A172 (cell line): ENCODE data around the gene PIGH. TPM values are rescaled to one million over a fixed set of nuclear protein-coding genes. Genes with fewer than 3 reads are reported as not detected.
"Not testable (repeated sequence)": the region's sequence is repeated elsewhere in the genome, so short reads cannot be mapped to it uniquely, and the experiment has no call there.

Experiments used
- DNase-seq: peaks from one replicate; pipeline ENCODE4 v3.0.0-alpha.2; 2015; ENCODE audit warnings: low spot score
- total RNA-seq: library from RNA; depleted of rRNA; stranded (reverse); fragments of >200 nt; shearing (Covaris generic); gene quantifications from 2 replicates; pipeline ENCODE4 v1.2.3, GENCODE V29; 2014; rRNA removed

PIGH gene
- total RNA-seq, 1 experiment from 2014 or later, result 18.6 TPM

DNA sequence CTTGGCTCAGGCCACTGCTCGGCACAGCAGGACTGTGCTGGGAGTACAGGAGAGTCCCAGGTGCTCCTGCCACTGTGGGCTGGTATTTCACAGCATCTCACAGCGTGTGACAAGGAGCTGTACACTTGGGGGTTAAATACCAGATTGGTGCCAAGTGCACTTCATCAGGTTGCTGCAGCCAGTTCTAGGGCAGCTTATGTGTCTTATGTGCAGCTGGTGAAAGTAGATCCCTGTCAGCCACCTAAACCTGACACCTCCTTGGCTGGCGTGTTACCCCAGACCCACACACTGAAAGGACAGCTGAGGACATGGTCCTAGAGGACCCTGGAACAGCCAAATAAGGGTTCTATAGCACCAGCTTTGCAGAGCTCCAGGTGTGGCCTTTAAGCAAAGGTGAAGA lies 48.1 kb downstream of the PIGH start:
- DNase-seq, result no peak

DNA sequence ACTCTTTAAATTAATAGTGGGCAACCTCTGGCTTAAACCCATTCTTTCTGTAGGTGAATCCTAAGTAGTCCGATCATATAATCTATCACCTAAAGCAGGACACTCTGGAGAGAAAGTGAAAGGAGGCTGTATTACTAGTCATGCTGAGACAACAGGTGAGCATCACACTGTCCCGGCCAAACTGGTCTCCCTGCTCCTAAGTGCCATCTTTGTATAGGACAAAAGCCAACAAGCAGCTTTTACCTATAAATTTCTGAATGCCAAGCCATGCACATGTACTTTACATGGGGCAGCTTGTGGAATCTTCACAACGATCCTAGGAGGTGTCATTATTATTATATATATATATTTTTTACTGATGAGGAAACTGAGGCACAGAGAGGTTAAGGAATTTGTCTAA lies 48.9 kb downstream of the PIGH start:
- DNase-seq, result no peak

DNA sequence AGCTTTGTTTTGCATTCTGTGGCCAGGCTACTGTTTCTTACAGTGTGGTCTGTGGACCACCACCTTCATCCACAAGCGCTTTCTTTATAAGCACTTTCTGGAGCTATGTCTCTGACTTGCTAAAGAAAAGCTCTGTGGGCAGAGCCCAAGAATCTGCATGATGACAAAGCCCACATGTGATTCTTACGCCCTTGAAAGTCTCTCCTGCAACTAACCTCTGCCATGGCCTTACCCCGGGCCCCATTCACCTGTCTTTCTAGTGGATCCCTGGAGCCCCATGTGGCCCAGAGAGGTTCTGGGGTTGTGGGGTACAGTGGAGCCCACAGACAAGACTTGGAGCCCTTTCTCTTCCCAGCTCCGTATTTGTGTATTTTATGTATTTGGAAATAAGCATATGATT lies 50.3 kb downstream of the PIGH start:
- DNase-seq, result no peak

DNA sequence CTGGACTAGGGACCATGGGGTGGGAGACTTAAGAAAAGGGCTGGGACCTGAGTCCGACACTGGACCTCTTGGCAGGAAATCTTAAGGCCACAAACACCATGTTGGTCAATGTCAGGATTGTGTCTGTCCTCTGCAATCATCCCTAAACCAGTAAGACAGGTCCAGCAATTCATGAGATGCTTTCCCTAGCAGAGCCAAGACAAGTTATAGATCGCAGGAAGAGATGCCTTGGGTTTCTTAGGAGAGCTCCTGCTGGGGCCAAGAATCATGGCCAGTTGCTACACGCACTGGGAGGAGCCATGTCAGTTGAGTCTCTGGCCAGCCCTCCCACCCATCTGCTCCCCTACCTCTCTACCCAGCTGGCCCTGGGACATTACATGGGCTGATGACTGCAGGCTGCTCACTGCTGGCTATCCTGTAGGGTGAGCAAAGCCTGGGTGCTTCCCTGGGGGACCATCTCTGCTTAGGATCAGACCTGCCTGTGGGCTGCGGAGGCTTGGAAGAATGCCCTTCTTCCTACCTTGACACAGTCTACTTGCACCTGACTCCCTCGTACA lies 52.8 kb downstream of the PIGH start:
- DNase-seq, result no peak

DNA sequence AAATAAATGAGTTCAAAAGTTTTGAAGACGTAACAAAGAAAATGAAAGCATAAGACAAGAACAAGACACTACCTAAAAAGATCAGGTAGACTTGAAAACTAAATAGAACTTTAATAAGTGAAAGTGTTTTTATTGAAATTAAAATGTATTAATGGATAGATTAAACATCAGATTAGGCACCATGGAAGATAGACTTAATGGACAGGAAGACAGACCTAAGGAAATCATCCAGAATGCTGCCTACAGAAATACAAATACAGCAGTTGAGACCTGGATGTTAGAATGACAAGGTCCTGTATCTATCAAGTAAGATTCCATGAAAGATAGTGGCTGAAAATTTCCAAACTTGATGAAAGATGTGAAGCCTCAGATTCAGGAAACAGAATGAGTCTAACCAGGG lies 55.5 kb downstream of the PIGH start:
- DNase-seq, result no peak

DNA sequence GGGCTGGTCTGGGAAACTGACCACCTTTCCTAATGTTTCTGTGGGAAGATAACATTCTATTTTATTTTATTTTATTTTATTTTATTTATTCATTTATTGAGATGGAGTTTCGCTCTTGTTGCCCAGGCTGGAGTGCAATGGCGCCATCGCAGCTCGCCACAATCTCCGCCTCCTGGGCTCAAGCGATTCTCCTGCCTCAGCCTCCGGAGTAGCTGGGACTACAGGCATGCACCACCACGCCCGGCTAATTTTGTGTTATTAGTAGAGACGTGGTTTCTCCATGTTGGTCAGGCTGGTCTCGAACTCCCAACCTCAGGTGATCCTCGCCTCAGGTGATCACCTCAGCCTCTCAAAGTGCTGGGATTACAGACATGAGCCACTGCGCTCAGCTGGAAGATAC lies 57.4 kb downstream of the PIGH start:
- DNase-seq, result not testable (repeated sequence)

DNA sequence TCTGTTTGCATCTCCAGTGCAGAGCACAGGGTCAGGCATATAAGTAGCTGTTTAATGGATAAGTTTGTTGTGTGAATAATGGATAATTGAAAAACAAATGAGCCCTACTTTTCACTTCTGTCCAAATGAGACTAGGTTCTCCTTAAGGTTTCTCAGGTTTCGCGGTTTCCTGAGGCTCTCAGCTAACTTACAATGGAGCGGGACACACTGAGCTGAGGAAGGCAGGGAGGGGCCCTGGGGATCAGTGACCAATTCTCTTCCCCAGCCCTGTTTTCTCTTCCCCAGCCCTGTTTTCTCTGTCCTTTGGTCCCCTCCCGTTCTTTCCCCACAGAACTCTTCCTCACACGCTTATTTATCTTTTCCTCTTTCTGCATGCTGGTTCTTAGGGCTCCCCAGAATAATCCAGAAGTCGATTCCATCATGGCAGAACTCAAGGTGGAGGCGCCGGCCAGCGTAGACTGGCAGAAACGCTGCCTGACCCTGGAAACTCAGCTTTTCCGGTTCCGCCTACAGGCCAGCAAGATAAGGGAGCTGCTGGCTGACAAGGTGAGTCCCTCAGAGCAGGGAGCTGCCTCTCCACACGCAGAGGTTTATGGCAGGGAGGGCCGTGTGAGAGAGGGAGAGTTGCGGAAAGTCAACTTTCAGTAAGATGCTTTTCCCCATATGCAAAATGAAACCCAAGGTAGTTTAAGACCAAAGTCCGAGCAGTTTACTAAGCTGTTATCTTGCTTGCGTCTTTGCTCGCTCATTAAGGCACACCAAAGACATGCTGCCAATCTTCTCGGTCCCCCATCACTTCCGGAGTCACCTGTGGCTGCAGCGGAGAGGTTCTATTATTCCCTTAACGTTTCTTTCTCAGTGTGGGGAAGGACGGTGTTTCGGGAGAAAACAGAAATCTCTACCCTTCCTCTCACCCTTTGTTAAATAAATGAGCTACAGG lies 58.4 kb downstream of the PIGH start:
- no peak for DNase-seq

Other genes with a start within 250 kb of the PIGH start
- 159 and 183 TPM in 2 replicates for gene ATP6V1D, start 240.5 kb downstream of the PIGH start, total RNA-seq
- 316 and 323 TPM in 2 replicates for gene EIF2S1, start 239.9 kb downstream of the PIGH start, total RNA-seq
- 0.69 and 4.1 TPM in 2 replicates for gene PLEK2, start 188.1 kb downstream of the PIGH start, total RNA-seq
- gene TMEM229B, start 111.5 kb downstream of the PIGH start, total RNA-seq, result 2.0 and 3.1 TPM in 2 replicates
- 1.3 and 5.0 TPM in 2 replicates for gene PLEKHH1, start 67.0 kb downstream of the PIGH start, total RNA-seq
- gene ARG2, start 19.7 kb upstream of the PIGH start, total RNA-seq, result 2.4 and 2.9 TPM in 2 replicates
- gene VTI1B, start 74.4 kb upstream of the PIGH start, total RNA-seq, result 27.7 and 28.4 TPM in 2 replicates
- 44.1 and 45.8 TPM in 2 replicates for gene RDH11, start 95.5 kb upstream of the PIGH start, total RNA-seq
- gene RDH12, start 101.6 kb upstream of the PIGH start, total RNA-seq, result 0.17 TPM in 1 of 2 replicates, not detected in the other
- 6.7 and 8.2 TPM in 2 replicates for gene ZFYVE26, start 216.3 kb upstream of the PIGH start, total RNA-seq
- 17.6 and 38.2 TPM in 2 replicates for gene RAD51B, start 219.5 kb upstream of the PIGH start, total RNA-seq